Osteoblast (primary cell): ENCODE results near the gene KCNJ10. TPM values are rescaled to one million over a fixed set of nuclear protein-coding genes. Genes with fewer than 3 reads are reported as not detected.

Experiments used
- DNase-seq: peaks from one replicate; pipeline ENCODE4 v3.0.0; 2011; ENCODE audit warnings: low spot score, mixed read lengths; ENCODE audit not compliant: insufficient read length; ENCODE audit errors: missing footprints
- H2AFZ ChIP-seq: 2 replicates; pipeline ENCODE4 v1.6.0; 2011; ENCODE audit warnings: mild to moderate bottlenecking, low read length
- H3K27ac ChIP-seq: 2 replicates; pipeline ENCODE4 v1.5.1; 2011; ENCODE audit warnings: mild to moderate bottlenecking, low read depth, low read length, moderate library complexity
- H3K27me3 ChIP-seq: 2 replicates; pipeline ENCODE4 v1.6.0; 2012; ENCODE audit warnings: mild to moderate bottlenecking, control low read depth, inconsistent platforms, low read length, moderate library complexity; ENCODE audit not compliant: insufficient read depth
- H3K36me3 ChIP-seq: 2 replicates; pipeline ENCODE4 v1.5.1; 2011; ENCODE audit warnings: mild to moderate bottlenecking, low read length, control low read depth, moderate library complexity; ENCODE audit not compliant: insufficient read depth
- H3K4me1 ChIP-seq: 2 replicates; pipeline ENCODE4 v1.5.1; 2011; ENCODE audit warnings: mild to moderate bottlenecking, low read length, control low read depth, moderate library complexity; ENCODE audit not compliant: insufficient read depth
- H3K4me2 ChIP-seq: 2 replicates; pipeline ENCODE4 v1.6.0; 2011; ENCODE audit warnings: mild to moderate bottlenecking, low read length; ENCODE audit not compliant: insufficient read depth
- H3K4me3 ChIP-seq: fragments of 200-600 bp; sonication (generic); 3 replicates; pipeline ENCODE4 v1.5.1; 2012; ENCODE audit warnings: mild to moderate bottlenecking, low read length, inconsistent platforms; ENCODE audit not compliant: insufficient read depth
- H3K79me2 ChIP-seq: 2 replicates; pipeline ENCODE4 v1.6.0; 2012; ENCODE audit warnings: mild to moderate bottlenecking, low read length, control low read depth, inconsistent platforms; ENCODE audit not compliant: insufficient read depth
- H3K9me3 ChIP-seq: 2 replicates; pipeline ENCODE4 v1.5.1; 2011; ENCODE audit warnings: low read depth, low read length, control low read depth
- H4K20me1 ChIP-seq: 2 replicates; pipeline ENCODE4 v1.6.0; 2012; ENCODE audit warnings: mild to moderate bottlenecking, low read length, control low read depth; ENCODE audit not compliant: insufficient read depth
- CTCF ChIP-seq: IDR thresholded peaks from 2 replicates; pipeline ENCODE4 v1.5.1; 2011; ENCODE audit warnings: mild to moderate bottlenecking, low read depth, low read length, moderate library complexity; ENCODE audit errors: extremely low read depth
- total RNA-seq: library from RNA; depleted of rRNA; stranded (reverse); fragments of >200 nt; gene quantifications from 2 replicates; pipeline ENCODE4 v1.2.3, GENCODE V29; 2012

The KCNJ10 gene
- total RNA-seq, 1 donor: not detected

DNA sequence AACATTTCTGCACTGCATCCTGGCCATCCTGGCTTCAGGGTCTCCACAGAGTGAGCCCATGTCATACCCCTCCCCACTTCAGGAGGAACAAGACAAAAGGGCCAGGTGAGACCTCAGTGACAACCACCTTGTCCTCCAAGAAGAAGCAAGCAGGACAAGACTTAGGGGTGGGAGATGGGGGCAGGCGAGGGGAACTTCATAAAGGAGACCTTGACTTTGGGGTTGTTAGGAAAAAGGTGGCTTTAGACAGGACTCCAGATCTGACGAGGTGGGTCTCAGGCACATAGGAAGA, 91.9 kb downstream of the KCNJ10 start:
- Histone ChIP-seq H2AFZ (no peak overlapping the region), H3K79me2 (no peaks in the 10 kb centered on the region), H3K9me3 (no peaks in the 10 kb centered on the region), H3K4me1 (no peaks in the 10 kb centered on the region), H3K4me3 (no peak overlapping the region), H3K27me3 (no peaks in the 10 kb centered on the region), H4K20me1 (no peaks in the 10 kb centered on the region), H3K36me3 (peaks cover 5% of the 10 kb centered on the region), H3K4me2 (no peak overlapping the region), H3K27ac (no peak overlapping the region)
- DNase-seq: no peak
- no peak for TF ChIP-seq CTCF

GRCh38 chr1:159977364-159978106, 92.4 kb downstream of the KCNJ10 start:
- DNase-seq: no peak
- Histone ChIP-seq H4K20me1 (no peaks in the 10 kb centered on the region), H3K79me2 (no peaks in the 10 kb centered on the region), H3K4me2 (no peak overlapping the region), H3K27ac (no peak overlapping the region), H3K27me3 (no peaks in the 10 kb centered on the region), H3K36me3 (peaks cover 5% of the 10 kb centered on the region), H3K4me1 (no peaks in the 10 kb centered on the region), H3K9me3 (no peaks in the 10 kb centered on the region), H3K4me3 (no peak overlapping the region), H2AFZ (no peak overlapping the region)
- TF ChIP-seq CTCF: no peak

GRCh38 chr1:159974350-159974965, 95.5 kb downstream of the KCNJ10 start:
- Histone ChIP-seq H3K79me2 (no peaks in the 10 kb centered on the region), H3K9me3 (no peaks in the 10 kb centered on the region), H3K4me2 (no peak overlapping the region), H3K27me3 (no peaks in the 10 kb centered on the region), H3K4me3 (no peak overlapping the region), H2AFZ (no peak overlapping the region), H3K4me1 (no peaks in the 10 kb centered on the region), H3K36me3 (no peaks in the 10 kb centered on the region), H4K20me1 (no peaks in the 10 kb centered on the region), H3K27ac (no peak overlapping the region)
- TF ChIP-seq CTCF: no peak
- DNase-seq: no peak

GRCh38 chr1:159973350-159973940, 96.5 kb downstream of the KCNJ10 start:
- Histone ChIP-seq H3K9me3 (no peaks in the 10 kb centered on the region), H3K27me3 (no peaks in the 10 kb centered on the region), H3K27ac (no peak overlapping the region), H3K79me2 (no peaks in the 10 kb centered on the region), H2AFZ (no peak overlapping the region), H3K36me3 (no peaks in the 10 kb centered on the region), H3K4me2 (no peak overlapping the region), H4K20me1 (no peaks in the 10 kb centered on the region), H3K4me1 (no peaks in the 10 kb centered on the region), H3K4me3 (no peak overlapping the region)
- no peak for TF ChIP-seq CTCF
- DNase-seq: no peak
